Measurements from ENCODE around the gene GATA2.

GATA2 gene

GRCh38 chr3:128496019-128496601 lies 3.1 kb upstream of the GATA2 start:
- no peak overlapping the region for H3K4me3 ChIP-seq (ENCODE audit: insufficient read depth, low read depth, low read length, poor library complexity, severe bottlenecking)
- H3K27ac ChIP-seq (ENCODE audit: insufficient read depth, low read length, poor library complexity, severe bottlenecking), result no peak overlapping the region
- H3K36me3 ChIP-seq (ENCODE audit: control insufficient read depth, insufficient read depth, low read length), result no peaks in the 10 kb centered on the region
- H3K27me3 ChIP-seq (replicated peaks; ENCODE audit: control insufficient read depth, insufficient read depth, low read length, poor library complexity, severe bottlenecking), result peaks cover 39% of the 10 kb centered on the region
- no peak for DNase-seq
- H3K4me1 ChIP-seq (ENCODE audit: control insufficient read depth, insufficient read depth, low read length, poor library complexity, severe bottlenecking), result peaks cover 24% of the 10 kb centered on the region
- no peaks in the 10 kb centered on the region for H3K9me3 ChIP-seq (ENCODE audit: control insufficient read depth, low read length)

- peaks cover 25% of the 10 kb centered on the region for H3K4me1 ChIP-seq (ENCODE audit: control insufficient read depth, insufficient read depth, low read length, poor library complexity, severe bottlenecking)
- no peak overlapping the region for H3K4me3 ChIP-seq (ENCODE audit: insufficient read depth, low read depth, low read length, poor library complexity, severe bottlenecking)
- DNase-seq, result no peak
- no peaks in the 10 kb centered on the region for H3K36me3 ChIP-seq (ENCODE audit: control insufficient read depth, insufficient read depth, low read length)
- H3K27me3 ChIP-seq (replicated peaks; ENCODE audit: control insufficient read depth, insufficient read depth, low read length, poor library complexity, severe bottlenecking), result peaks cover 44% of the 10 kb centered on the region
- H3K9me3 ChIP-seq (ENCODE audit: control insufficient read depth, low read length), result no peaks in the 10 kb centered on the region
- H3K27ac ChIP-seq (ENCODE audit: insufficient read depth, low read length, poor library complexity, severe bottlenecking), result no peak overlapping the region
Observed at GRCh38 chr3:128495435-128495970, 2.5 kb upstream of the GATA2 start.

DNA sequence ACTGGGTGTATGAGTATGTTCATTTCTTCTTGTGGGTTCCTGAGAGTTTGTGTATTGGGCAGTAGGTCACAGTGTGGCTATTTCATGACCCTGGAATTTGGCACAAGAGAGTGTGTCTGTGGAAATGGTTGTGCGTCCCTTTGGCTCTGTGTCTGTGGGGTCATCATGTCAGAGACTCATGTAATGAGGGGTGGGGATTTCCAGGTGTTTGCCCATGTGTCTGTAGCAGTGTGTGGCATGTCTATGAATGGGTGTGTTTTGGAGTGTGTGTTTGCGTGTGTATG lies 1.3 kb upstream of the GATA2 start:
- Histone ChIP-seq H3K27ac (ENCODE audit: insufficient read depth, low read length, poor library complexity, severe bottlenecking) (no peak overlapping the region), H3K27me3 (replicated peaks; ENCODE audit: control insufficient read depth, insufficient read depth, low read length, poor library complexity, severe bottlenecking) (peaks cover 46% of the 10 kb centered on the region), H3K4me3 (ENCODE audit: insufficient read depth, low read depth, low read length, poor library complexity, severe bottlenecking) (no peak overlapping the region), H3K9me3 (ENCODE audit: control insufficient read depth, low read length) (no peaks in the 10 kb centered on the region), H3K36me3 (ENCODE audit: control insufficient read depth, insufficient read depth, low read length) (no peaks in the 10 kb centered on the region), H3K4me1 (ENCODE audit: control insufficient read depth, insufficient read depth, low read length, poor library complexity, severe bottlenecking) (peaks cover 37% of the 10 kb centered on the region)
- no peak for DNase-seq

DNA sequence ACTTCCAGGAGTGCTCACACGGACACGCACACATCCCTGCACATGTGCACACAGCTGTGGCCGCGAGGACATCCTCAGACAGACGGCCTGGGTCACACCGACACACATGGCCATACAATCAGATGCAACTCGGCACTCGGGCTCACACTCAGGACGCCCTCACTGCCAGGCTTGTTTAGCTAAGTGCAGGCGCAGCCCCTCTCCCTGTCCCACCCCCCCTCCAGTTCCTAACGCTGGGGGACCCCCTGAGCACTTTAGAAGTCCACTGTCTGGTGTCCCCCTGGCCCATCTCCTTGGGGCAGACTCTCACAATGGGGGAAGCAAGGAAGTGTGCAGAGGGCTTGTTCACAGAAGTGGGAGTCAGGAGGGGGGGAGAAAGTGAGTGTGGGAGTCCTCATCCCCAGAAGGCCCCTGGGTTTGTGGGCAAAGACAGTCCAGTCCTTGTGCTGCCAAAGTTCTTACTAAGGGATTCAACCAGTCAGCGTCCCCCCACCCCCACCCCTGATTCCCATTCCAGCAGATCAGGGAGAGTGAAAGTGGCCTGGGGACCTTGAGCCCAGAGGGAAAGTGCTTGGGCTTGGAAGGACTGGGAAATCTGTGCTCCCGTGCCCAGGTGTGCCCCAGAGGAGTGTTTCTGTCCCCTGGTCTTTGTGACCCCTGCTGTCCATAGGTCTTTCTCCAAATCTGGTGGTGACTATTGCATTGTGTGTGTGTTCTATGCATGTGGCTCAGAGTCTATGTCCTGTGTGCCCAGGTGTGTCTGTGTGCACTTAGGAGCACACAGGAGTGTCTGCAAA lies 767 bp upstream of the GATA2 start:
- H3K9me3 ChIP-seq (ENCODE audit: control insufficient read depth, low read length), result no peaks in the 10 kb centered on the region
- peaks cover 43% of the 10 kb centered on the region for H3K4me1 ChIP-seq (ENCODE audit: control insufficient read depth, insufficient read depth, low read length, poor library complexity, severe bottlenecking)
- H3K27ac ChIP-seq (ENCODE audit: insufficient read depth, low read length, poor library complexity, severe bottlenecking), result no peak overlapping the region
- no peaks in the 10 kb centered on the region for H3K36me3 ChIP-seq (ENCODE audit: control insufficient read depth, insufficient read depth, low read length)
- H3K4me3 ChIP-seq (ENCODE audit: insufficient read depth, low read depth, low read length, poor library complexity, severe bottlenecking), result no peak overlapping the region
- H3K27me3 ChIP-seq (replicated peaks; ENCODE audit: control insufficient read depth, insufficient read depth, low read length, poor library complexity, severe bottlenecking), result peaks cover 51% of the 10 kb centered on the region
- DNase-seq, result no peak

DNA sequence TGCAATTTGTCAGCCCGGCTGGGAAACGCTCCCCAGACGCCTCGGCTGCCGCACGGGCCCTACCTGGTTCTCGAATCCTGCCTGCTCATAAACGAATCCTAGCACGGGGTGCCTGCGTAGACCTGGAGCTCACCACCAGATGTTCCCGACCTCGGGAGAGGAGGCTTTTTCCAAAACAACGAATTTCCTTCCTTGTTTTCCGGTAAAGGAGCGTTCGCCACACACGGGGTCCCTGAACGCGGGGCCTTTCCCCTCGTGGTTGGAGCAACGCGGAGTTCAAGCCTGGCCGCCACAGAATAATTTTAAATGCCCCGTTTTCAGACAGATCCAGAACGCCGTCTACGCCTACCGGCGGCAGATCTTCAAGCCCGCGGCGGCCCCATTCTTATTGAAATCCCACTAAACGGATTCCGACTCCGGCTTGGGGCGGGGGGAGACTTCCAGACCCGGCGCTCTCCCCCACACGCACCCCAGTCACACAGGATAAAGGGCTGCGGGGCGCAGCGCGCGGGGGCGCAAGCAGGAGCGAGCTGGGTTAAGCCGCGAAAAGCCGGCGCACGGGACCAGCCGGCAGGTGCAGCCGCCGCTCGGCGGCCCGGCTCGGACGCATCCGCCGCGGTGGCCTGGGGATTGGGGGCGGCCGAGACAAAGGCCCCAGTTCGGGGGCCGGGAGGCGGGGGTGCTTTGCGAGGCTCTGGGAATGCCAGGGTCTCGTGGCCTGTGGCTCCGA lies 895 bp downstream of the GATA2 start:
- H3K27ac ChIP-seq (ENCODE audit: insufficient read depth, low read length, poor library complexity, severe bottlenecking), result no peak overlapping the region
- no peak for DNase-seq
- no peaks in the 10 kb centered on the region for H3K9me3 ChIP-seq (ENCODE audit: control insufficient read depth, low read length)
- no peaks in the 10 kb centered on the region for H3K36me3 ChIP-seq (ENCODE audit: control insufficient read depth, insufficient read depth, low read length)
- peaks cover 68% of the 10 kb centered on the region for H3K27me3 ChIP-seq (replicated peaks; ENCODE audit: control insufficient read depth, insufficient read depth, low read length, poor library complexity, severe bottlenecking)
- H3K4me3 ChIP-seq (ENCODE audit: insufficient read depth, low read depth, low read length, poor library complexity, severe bottlenecking), result peak overlapping the region; percentile 25
- peaks cover 54% of the 10 kb centered on the region for H3K4me1 ChIP-seq (ENCODE audit: control insufficient read depth, insufficient read depth, low read length, poor library complexity, severe bottlenecking)

GRCh38 chr3:128491691-128491940 lies 1.4 kb downstream of the GATA2 start:
- Histone ChIP-seq H3K27me3 (replicated peaks; ENCODE audit: control insufficient read depth, insufficient read depth, low read length, poor library complexity, severe bottlenecking) (peaks cover 73% of the 10 kb centered on the region), H3K27ac (ENCODE audit: insufficient read depth, low read length, poor library complexity, severe bottlenecking) (no peak overlapping the region), H3K4me3 (ENCODE audit: insufficient read depth, low read depth, low read length, poor library complexity, severe bottlenecking) (peak overlapping the region; percentile 25), H3K9me3 (ENCODE audit: control insufficient read depth, low read length) (no peaks in the 10 kb centered on the region), H3K36me3 (ENCODE audit: control insufficient read depth, insufficient read depth, low read length) (no peaks in the 10 kb centered on the region), H3K4me1 (ENCODE audit: control insufficient read depth, insufficient read depth, low read length, poor library complexity, severe bottlenecking) (peaks cover 59% of the 10 kb centered on the region)
- DNase-seq, result no peak

- no peaks in the 10 kb centered on the region for H3K9me3 ChIP-seq (ENCODE audit: control insufficient read depth, low read length)
- peaks cover 64% of the 10 kb centered on the region for H3K4me1 ChIP-seq (ENCODE audit: control insufficient read depth, insufficient read depth, low read length, poor library complexity, severe bottlenecking)
- peak overlapping the region; percentile 25 for H3K4me3 ChIP-seq (ENCODE audit: insufficient read depth, low read depth, low read length, poor library complexity, severe bottlenecking)
- DNase-seq, result no peak
- H3K36me3 ChIP-seq (ENCODE audit: control insufficient read depth, insufficient read depth, low read length), result no peaks in the 10 kb centered on the region
- peaks cover 78% of the 10 kb centered on the region for H3K27me3 ChIP-seq (replicated peaks; ENCODE audit: control insufficient read depth, insufficient read depth, low read length, poor library complexity, severe bottlenecking)
- H3K27ac ChIP-seq (ENCODE audit: insufficient read depth, low read length, poor library complexity, severe bottlenecking), result no peak overlapping the region
Observed at GRCh38 chr3:128490915-128491690, 1.9 kb downstream of the GATA2 start.

GRCh38 chr3:128490650-128490914 lies 2.4 kb downstream of the GATA2 start:
- H3K9me3 ChIP-seq (ENCODE audit: control insufficient read depth, low read length), result no peaks in the 10 kb centered on the region
- H3K4me1 ChIP-seq (ENCODE audit: control insufficient read depth, insufficient read depth, low read length, poor library complexity, severe bottlenecking), result peaks cover 64% of the 10 kb centered on the region
- no peak for DNase-seq
- H3K4me3 ChIP-seq (ENCODE audit: insufficient read depth, low read depth, low read length, poor library complexity, severe bottlenecking), result no peak overlapping the region
- H3K36me3 ChIP-seq (ENCODE audit: control insufficient read depth, insufficient read depth, low read length), result no peaks in the 10 kb centered on the region
- H3K27me3 ChIP-seq (replicated peaks; ENCODE audit: control insufficient read depth, insufficient read depth, low read length, poor library complexity, severe bottlenecking), result peaks cover 80% of the 10 kb centered on the region
- H3K27ac ChIP-seq (ENCODE audit: insufficient read depth, low read length, poor library complexity, severe bottlenecking), result no peak overlapping the region

DNA sequence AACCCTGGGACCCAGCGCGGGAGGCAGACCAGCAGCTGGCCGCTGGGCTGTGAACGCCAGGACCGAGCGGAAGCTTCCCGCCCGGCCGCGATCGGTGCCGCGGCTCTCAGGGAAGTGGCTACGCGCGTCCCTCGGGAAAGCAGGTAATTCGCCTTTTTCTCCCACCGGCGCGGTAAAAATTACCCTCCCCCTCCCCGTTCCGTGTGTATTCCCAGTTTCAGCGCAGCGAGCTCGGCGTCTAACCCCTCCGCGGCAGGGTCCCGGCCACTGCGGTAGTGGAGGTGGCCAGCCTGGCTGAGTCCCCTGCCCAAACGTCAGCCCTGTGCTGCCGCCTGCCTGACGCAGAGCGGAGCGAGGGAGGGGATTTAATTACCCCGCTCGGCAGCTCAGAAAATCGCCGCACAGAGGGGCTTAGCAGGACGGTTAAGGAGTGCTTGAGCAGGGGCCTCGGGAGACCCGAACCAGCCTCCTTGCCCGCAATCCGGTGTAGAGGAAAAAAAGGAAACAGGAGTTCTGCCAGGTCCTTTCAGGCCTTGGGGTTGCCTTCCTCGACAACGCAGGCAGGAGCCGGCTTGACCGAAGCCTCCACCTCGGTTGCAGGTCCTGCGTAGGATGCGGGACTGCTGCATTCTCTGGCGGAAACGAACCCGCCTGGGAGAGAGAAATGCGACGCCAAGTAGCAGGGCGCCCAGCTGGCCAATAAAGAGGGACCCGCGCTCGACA lies 2.9 kb downstream of the GATA2 start:
- Histone ChIP-seq H3K27ac (ENCODE audit: insufficient read depth, low read length, poor library complexity, severe bottlenecking) (no peak overlapping the region), H3K4me1 (ENCODE audit: control insufficient read depth, insufficient read depth, low read length, poor library complexity, severe bottlenecking) (peaks cover 64% of the 10 kb centered on the region), H3K36me3 (ENCODE audit: control insufficient read depth, insufficient read depth, low read length) (no peaks in the 10 kb centered on the region), H3K27me3 (replicated peaks; ENCODE audit: control insufficient read depth, insufficient read depth, low read length, poor library complexity, severe bottlenecking) (peaks cover 81% of the 10 kb centered on the region), H3K4me3 (ENCODE audit: insufficient read depth, low read depth, low read length, poor library complexity, severe bottlenecking) (peak overlapping the region; percentile 64), H3K9me3 (ENCODE audit: control insufficient read depth, low read length) (no peaks in the 10 kb centered on the region)
- DNase-seq, result no peak

Measured in effector memory CD4-positive, alpha-beta T cell (primary cell).